Stimulated activated CD8-positive, alpha-beta memory T cell treated with anti-CD3 and anti-CD28 coated beads, Interleukin-4, amount 100 ng/mL, for 48 hours (primary cell): ENCODE measurements around the gene SPAM1.
"Not testable (repeated sequence)": the region's sequence is repeated elsewhere in the genome, so short reads cannot be mapped to it uniquely, and the experiment has no call there.

Experiments used
- DNase-seq: peaks from one replicate; pipeline ENCODE4 v3.0.0-alpha.2; 2020

Gene SPAM1

GRCh38 chr7:123924941-123925340, at the start of gene SPAM1:
SPAM1 (plus strand) TSS chr7:123925241; CDS start chr7:123953571, 28,330 bp downstream.
- no peak for DNase-seq

- no peak for DNase-seq
Observed at GRCh38 chr7:123876557-123877256, 48.3 kb upstream of the SPAM1 start.

- DNase-seq, result no peak
Observed at GRCh38 chr7:123879628-123880027, 45.4 kb upstream of the SPAM1 start.

GRCh38 chr7:123881300-123881699, 43.7 kb upstream of the SPAM1 start:
- DNase-seq, result no peak

GRCh38 chr7:123883154-123883553, 41.9 kb upstream of the SPAM1 start:
- no peak for DNase-seq

- no peak for DNase-seq
Observed at GRCh38 chr7:123888192-123888591, 36.8 kb upstream of the SPAM1 start.

- not testable (repeated sequence) for DNase-seq
Observed at GRCh38 chr7:123894753-123895152, 30.3 kb upstream of the SPAM1 start.

- no peak for DNase-seq
Observed at GRCh38 chr7:123901101-123901500, 23.9 kb upstream of the SPAM1 start.

GRCh38 chr7:123905714-123906113, 19.3 kb upstream of the SPAM1 start:
- no peak for DNase-seq

- no peak for DNase-seq
Observed at GRCh38 chr7:123916240-123916724, 8.8 kb upstream of the SPAM1 start.

- no peak for DNase-seq
Observed at GRCh38 chr7:123917878-123918277, 7.2 kb upstream of the SPAM1 start.

GRCh38 chr7:123918309-123918708, 6.7 kb upstream of the SPAM1 start:
- no peak for DNase-seq

- DNase-seq, result no peak
Observed at GRCh38 chr7:123923599-123923998, 1.4 kb upstream of the SPAM1 start.

GRCh38 chr7:123929107-123929506, 4.1 kb downstream of the SPAM1 start:
- no peak for DNase-seq

GRCh38 chr7:123929655-123930054, 4.6 kb downstream of the SPAM1 start:
- no peak for DNase-seq

GRCh38 chr7:123935436-123936381, 10.7 kb downstream of the SPAM1 start:
- DNase-seq, result no peak

GRCh38 chr7:123936388-123936787, 11.3 kb downstream of the SPAM1 start:
- DNase-seq, result no peak

- no peak for DNase-seq
Observed at GRCh38 chr7:123939784-123940183, 14.7 kb downstream of the SPAM1 start.

- no peak for DNase-seq
Observed at GRCh38 chr7:123941391-123942180, 16.5 kb downstream of the SPAM1 start.

GRCh38 chr7:123944395-123944794, 19.4 kb downstream of the SPAM1 start:
- DNase-seq, result no peak

GRCh38 chr7:123945938-123946337, 20.9 kb downstream of the SPAM1 start:
- no peak for DNase-seq

- DNase-seq, result no peak
Observed at GRCh38 chr7:123948136-123948535, 23.1 kb downstream of the SPAM1 start.

GRCh38 chr7:123958186-123958703, 33.2 kb downstream of the SPAM1 start:
- DNase-seq, result no peak
